HepG2 (cell line): ENCODE measurements around the gene FAM89B.

Source experiments
- NR2F1 ChIP-seq, 2 experiments: fragments of 450-650 bp in 1 of 2; formaldehyde crosslinking in 1 of 2; IDR thresholded peaks; 2 replicates each; pipeline versions ENCODE4 v1.5.0 to v1.6.1; 2016 to 2020; ENCODE audit warnings: mild to moderate bottlenecking in 1 of 2, missing compliant biosample characterization in 1 of 2, missing genetic modification reagents in 1 of 2, moderate library complexity in 1 of 2
- POLR2AphosphoS2 ChIP-seq: IDR thresholded peaks from 2 replicates; pipeline ENCODE4 v1.6.1; 2011; ENCODE audit warnings: low read depth, low read length, improper control_type of control experiment
- SIN3B ChIP-seq: fragments of 150-350 bp; IDR thresholded peaks from 2 replicates; pipeline ENCODE4 v1.6.1; 2014; ENCODE audit warnings: low read length
- TOE1 ChIP-seq: sonication (generic); formaldehyde crosslinking; IDR thresholded peaks from 2 replicates; pipeline ENCODE4 v1.4.0; 2020; ENCODE audit warnings: mild to moderate bottlenecking, missing genetic modification reagents
- ZNF251 ChIP-seq: sonication (generic); formaldehyde crosslinking; IDR thresholded peaks from 2 replicates; pipeline ENCODE4 v1.9.0; 2021; ENCODE audit warnings: mild to moderate bottlenecking, missing genetic modification reagents
- ZNF616 ChIP-seq: sonication (generic); formaldehyde crosslinking; IDR thresholded peaks from 2 replicates; pipeline ENCODE4 v1.5.0; 2020; ENCODE audit warnings: low read depth, mild to moderate bottlenecking, missing genetic modification reagents
- ZNF660 ChIP-seq: sonication (generic); formaldehyde crosslinking; IDR thresholded peaks from 2 replicates; pipeline ENCODE4 v1.5.1; 2020; ENCODE audit warnings: mild to moderate bottlenecking, low read depth, missing genetic modification reagents, borderline replicate concordance
- TF ChIP-seq, protein P1 (sequence below): sonication (generic); formaldehyde crosslinking; IDR thresholded peaks from 2 replicates; pipeline ENCODE4 v1.4.0; 2020; ENCODE audit warnings: missing genetic modification reagents
- TF ChIP-seq, protein P2 (sequence below): sonication (generic); formaldehyde crosslinking; IDR thresholded peaks from 2 replicates; pipeline ENCODE4 v1.4.0; 2020; ENCODE audit warnings: missing genetic modification reagents; ENCODE audit errors: not compliant biosample characterization

DNA sequence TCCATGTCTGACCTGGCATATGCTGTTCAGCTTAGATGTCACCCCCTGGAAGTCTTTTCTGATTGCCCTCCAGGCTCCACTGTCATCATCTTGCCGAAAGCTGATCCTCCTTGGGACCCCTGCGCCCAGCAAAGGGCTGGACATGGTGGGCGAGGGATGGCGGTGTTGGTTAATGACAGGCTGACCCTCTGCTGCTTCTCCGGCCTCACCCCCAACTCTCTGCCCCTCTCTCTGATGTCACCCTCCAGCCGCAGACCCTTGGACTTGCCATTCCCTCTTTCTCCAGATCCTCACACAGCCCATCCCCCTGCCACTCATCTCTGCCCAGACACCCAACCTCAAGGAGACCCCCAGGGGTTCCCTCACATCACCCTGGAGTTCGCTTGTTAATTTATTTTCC is 5.8 kb downstream of the FAM89B start:
- TF ChIP-seq ZNF660 (CRISPR knock-in tag) (no peak), ZNF616 (no peak), TOE1 (CRISPR knock-in tag) (no peak), POLR2AphosphoS2 (no peak), ZNF251 (CRISPR knock-in tag) (no peak), SIN3B (no peak), NR2F1 (CRISPR knock-in tag; IDR thresholded peaks at IDR 0.05) (no peak)
- TF ChIP-seq, protein P1, sequence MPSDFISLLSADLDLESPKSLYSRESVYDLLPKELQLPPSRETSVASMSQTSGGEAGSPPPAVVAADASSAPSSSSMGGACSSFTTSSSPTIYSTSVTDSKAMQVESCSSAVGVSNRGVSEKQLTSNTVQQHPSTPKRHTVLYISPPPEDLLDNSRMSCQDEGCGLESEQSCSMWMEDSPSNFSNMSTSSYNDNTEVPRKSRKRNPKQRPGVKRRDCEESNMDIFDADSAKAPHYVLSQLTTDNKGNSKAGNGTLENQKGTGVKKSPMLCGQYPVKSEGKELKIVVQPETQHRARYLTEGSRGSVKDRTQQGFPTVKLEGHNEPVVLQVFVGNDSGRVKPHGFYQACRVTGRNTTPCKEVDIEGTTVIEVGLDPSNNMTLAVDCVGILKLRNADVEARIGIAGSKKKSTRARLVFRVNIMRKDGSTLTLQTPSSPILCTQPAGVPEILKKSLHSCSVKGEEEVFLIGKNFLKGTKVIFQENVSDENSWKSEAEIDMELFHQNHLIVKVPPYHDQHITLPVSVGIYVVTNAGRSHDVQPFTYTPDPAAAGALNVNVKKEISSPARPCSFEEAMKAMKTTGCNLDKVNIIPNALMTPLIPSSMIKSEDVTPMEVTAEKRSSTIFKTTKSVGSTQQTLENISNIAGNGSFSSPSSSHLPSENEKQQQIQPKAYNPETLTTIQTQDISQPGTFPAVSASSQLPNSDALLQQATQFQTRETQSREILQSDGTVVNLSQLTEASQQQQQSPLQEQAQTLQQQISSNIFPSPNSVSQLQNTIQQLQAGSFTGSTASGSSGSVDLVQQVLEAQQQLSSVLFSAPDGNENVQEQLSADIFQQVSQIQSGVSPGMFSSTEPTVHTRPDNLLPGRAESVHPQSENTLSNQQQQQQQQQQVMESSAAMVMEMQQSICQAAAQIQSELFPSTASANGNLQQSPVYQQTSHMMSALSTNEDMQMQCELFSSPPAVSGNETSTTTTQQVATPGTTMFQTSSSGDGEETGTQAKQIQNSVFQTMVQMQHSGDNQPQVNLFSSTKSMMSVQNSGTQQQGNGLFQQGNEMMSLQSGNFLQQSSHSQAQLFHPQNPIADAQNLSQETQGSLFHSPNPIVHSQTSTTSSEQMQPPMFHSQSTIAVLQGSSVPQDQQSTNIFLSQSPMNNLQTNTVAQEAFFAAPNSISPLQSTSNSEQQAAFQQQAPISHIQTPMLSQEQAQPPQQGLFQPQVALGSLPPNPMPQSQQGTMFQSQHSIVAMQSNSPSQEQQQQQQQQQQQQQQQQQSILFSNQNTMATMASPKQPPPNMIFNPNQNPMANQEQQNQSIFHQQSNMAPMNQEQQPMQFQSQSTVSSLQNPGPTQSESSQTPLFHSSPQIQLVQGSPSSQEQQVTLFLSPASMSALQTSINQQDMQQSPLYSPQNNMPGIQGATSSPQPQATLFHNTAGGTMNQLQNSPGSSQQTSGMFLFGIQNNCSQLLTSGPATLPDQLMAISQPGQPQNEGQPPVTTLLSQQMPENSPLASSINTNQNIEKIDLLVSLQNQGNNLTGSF, result no peak
- TF ChIP-seq, protein P2, sequence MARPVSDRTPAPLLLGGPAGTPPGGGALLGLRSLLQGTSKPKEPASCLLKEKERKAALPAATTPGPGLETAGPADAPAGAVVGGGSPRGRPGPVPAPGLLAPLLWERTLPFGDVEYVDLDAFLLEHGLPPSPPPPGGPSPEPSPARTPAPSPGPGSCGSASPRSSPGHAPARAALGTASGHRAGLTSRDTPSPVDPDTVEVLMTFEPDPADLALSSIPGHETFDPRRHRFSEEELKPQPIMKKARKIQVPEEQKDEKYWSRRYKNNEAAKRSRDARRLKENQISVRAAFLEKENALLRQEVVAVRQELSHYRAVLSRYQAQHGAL (CRISPR knock-in tag), result no peak
